Adipose tissue (tissue), 3 donors: ENCODE results near the gene SPG7. TPM values are rescaled to one million over a fixed set of nuclear protein-coding genes. Genes with fewer than 3 reads are reported as not detected.

Experiments
- H3K27ac ChIP-seq: one replicate; pipeline ENCODE4 v1.5.1; 2013; ENCODE audit warnings: low read depth, low read length
- WGBS, 3 donors: extraction: QIAGEN DNeasy Blood & Tissue Kit; methylation state at CpG; one replicate each; pipeline ENCODE4 v1.1.7; 2013; 5-methylcytosine and 5-hydroxymethylcytosine counted together
- polyA plus RNA-seq, 3 donors: library from polyadenylated mRNA; stranded (reverse); fragments of 200-250 nt; gene quantifications; one replicate each; pipeline ENCODE4 v1.2.3, GENCODE V29; 2013
- donor health status: healthy with polysubstance abuse.
- donor health status: Bipolar disorder and iron deficiency.
- donor health status: healthy.

Gene SPG7
- polyA plus RNA-seq, 3 donors = 38.4 to 62.0 (median 61.1) TPM

- no peak overlapping the region for H3K27ac ChIP-seq
- WGBS, 3 donors = 96 to 98% (median 97%) methylated on average over 8 to 19 of the region's 24 CpGs
Observed at GRCh38 chr16:89536371-89536770, 28.2 kb downstream of the SPG7 start.

GRCh38 chr16:89536886-89537548 is 28.8 kb downstream of the SPG7 start:
- H3K27ac ChIP-seq = no peak overlapping the region
- WGBS, 3 donors = 86 to 91% (median 90%) methylated on average over 36 of the region's 36 CpGs

GRCh38 chr16:89537549-89537925 is 29.3 kb downstream of the SPG7 start:
- 94 to 96% (median 96%) methylated on average over 7 of the region's 7 CpGs for WGBS, 3 donors
- H3K27ac ChIP-seq = no peak overlapping the region

GRCh38 chr16:89538286-89538685 is 30.1 kb downstream of the SPG7 start:
- 88 to 95% (median 93%) methylated on average over 12 of the region's 12 CpGs for WGBS, 3 donors
- H3K27ac ChIP-seq = no peak overlapping the region

- no peak overlapping the region for H3K27ac ChIP-seq
- WGBS, 3 donors = 84 to 87% (median 86%) methylated on average over 13 of the region's 13 CpGs
Observed at GRCh38 chr16:89540557-89540956, 32.4 kb downstream of the SPG7 start.

GRCh38 chr16:89541792-89542191 is 33.6 kb downstream of the SPG7 start:
- no peak overlapping the region for H3K27ac ChIP-seq
- 91 to 95% (median 93%) methylated on average over 21 of the region's 21 CpGs for WGBS, 3 donors

- H3K27ac ChIP-seq = no peak overlapping the region
- WGBS, 3 donors = 92 to 95% (median 93%) methylated on average over 11 of the region's 11 CpGs
Observed at GRCh38 chr16:89544113-89544512, 35.9 kb downstream of the SPG7 start.

- no peak overlapping the region for H3K27ac ChIP-seq
- WGBS, 3 donors = 92% methylated on average over 13 of the region's 13 CpGs
Observed at GRCh38 chr16:89544713-89545043, 36.5 kb downstream of the SPG7 start.

GRCh38 chr16:89545044-89545830 is 37.0 kb downstream of the SPG7 start:
- H3K27ac ChIP-seq = no peak overlapping the region
- 78 to 94% (median 83%) methylated on average over 17 of the region's 17 CpGs for WGBS, 3 donors

GRCh38 chr16:89545831-89546574 is 37.8 kb downstream of the SPG7 start:
- H3K27ac ChIP-seq = no peak overlapping the region
- 77 to 95% (median 93%) methylated on average over 26 of the region's 26 CpGs for WGBS, 3 donors

GRCh38 chr16:89546781-89547180 is 38.6 kb downstream of the SPG7 start:
- WGBS, 3 donors = 88 to 93% (median 90%) methylated on average over 19 of the region's 19 CpGs
- no peak overlapping the region for H3K27ac ChIP-seq

GRCh38 chr16:89547291-89547690 is 39.1 kb downstream of the SPG7 start:
- WGBS, 3 donors = 93 to 94% (median 94%) methylated on average over 17 of the region's 17 CpGs
- no peak overlapping the region for H3K27ac ChIP-seq

GRCh38 chr16:89547860-89548259 is 39.7 kb downstream of the SPG7 start:
- WGBS, 3 donors = 95 to 96% (median 95%) methylated on average over 20 of the region's 20 CpGs
- H3K27ac ChIP-seq = no peak overlapping the region

GRCh38 chr16:89548344-89549006 is 40.3 kb downstream of the SPG7 start:
- 90 to 93% (median 90%) methylated on average over 28 of the region's 28 CpGs for whole genome bisulfite sequencing, 3 donors
- no peak overlapping the region for H3K27ac ChIP-seq

- no peak overlapping the region for H3K27ac ChIP-seq
- 87 to 93% (median 91%) methylated on average over 10 of the region's 10 CpGs for WGBS, 3 donors
Observed at GRCh38 chr16:89549007-89549700, 41.0 kb downstream of the SPG7 start.

GRCh38 chr16:89550421-89551007 is 42.3 kb downstream of the SPG7 start:
- H3K27ac ChIP-seq = no peak overlapping the region
- 91 to 95% (median 92%) methylated on average over 20 to 22 of the region's 22 CpGs for WGBS, 3 donors

- H3K27ac ChIP-seq = no peak overlapping the region
- WGBS, 3 donors = 93 to 95% (median 94%) methylated on average over 22 of the region's 22 CpGs
Observed at GRCh38 chr16:89552329-89552728, 44.1 kb downstream of the SPG7 start.

- 92 to 94% (median 93%) methylated on average over 13 of the region's 13 CpGs for WGBS, 3 donors
- no peak overlapping the region for H3K27ac ChIP-seq
Observed at GRCh38 chr16:89552913-89553312, 44.7 kb downstream of the SPG7 start.
